Caco-2 (cell line): ENCODE data around the gene AIFM3. TPM values are rescaled to one million over a fixed set of nuclear protein-coding genes. Genes with fewer than 3 reads are reported as not detected.

ENCODE experiments used
- BruUV-seq: library from RNA; stranded (reverse); fragments of 400-500 nt; replicated peaks from 2 replicates; lab custom pipeline; 2021; lab: Mats Ljungman, UMichigan
- CTCF ChIA-PET: fragments of 300-600 bp; sonication (Branson Sonifier 250); formaldehyde crosslinking; loops from one replicate; lab custom pipeline; 2022; ENCODE audit warnings: antibody characterized with exemption; lab: Charles Lee
- POLR2A ChIA-PET: fragments of 300-600 bp; sonication (Branson Sonifier 250); formaldehyde crosslinking; loops from one replicate; lab custom pipeline; 2022; ENCODE audit warnings: antibody characterized with exemption; lab: Charles Lee
- DNase-seq, 2 experiments: peaks; one replicate each; pipeline versions ENCODE4 v3.0.0 to v3.0.0-alpha.2; 2020 to 2022
- H3K27me3 ChIP-seq: replicated peaks from 2 replicates; pipeline ENCODE4 v1.6.0; 2011; ENCODE audit warnings: low read length; ENCODE audit not compliant: control insufficient read depth, insufficient read depth
- H3K36me3 ChIP-seq: 2 replicates; pipeline ENCODE4 v1.5.1; 2011; ENCODE audit warnings: low read length; ENCODE audit not compliant: control insufficient read depth, insufficient read depth
- H3K4me1 ChIP-seq: fragments of 250-450 bp; sonication (Bioruptor Pico); 2 replicates; pipeline ENCODE4 v1.5.1; 2020; ENCODE audit warnings: mild to moderate bottlenecking
- H3K4me3 ChIP-seq: 2 replicates; pipeline ENCODE4 v1.5.1; 2011; ENCODE audit warnings: low read depth, mild to moderate bottlenecking, control low read depth, low read length
- H3K9me3 ChIP-seq: fragments of 250-450 bp; sonication (Bioruptor Pico); 2 replicates; pipeline ENCODE4 v1.5.1; 2020; ENCODE audit warnings: mild to moderate bottlenecking, moderate library complexity
- H3K27ac Mint-ChIP-seq: one replicate; pipeline ENCODE4 v1.8.0; 2022; ENCODE audit warnings: mixed read lengths; ENCODE audit not compliant: unreplicated experiment
- H3K27me3 Mint-ChIP-seq: one replicate; pipeline ENCODE4 v1.8.0; 2022; ENCODE audit warnings: mixed read lengths; ENCODE audit not compliant: insufficient read depth, unreplicated experiment
- H3K36me3 Mint-ChIP-seq: one replicate; pipeline ENCODE4 v1.8.0; 2022; ENCODE audit warnings: mild to moderate bottlenecking, mixed read lengths; ENCODE audit not compliant: insufficient read depth, unreplicated experiment
- H3K4me1 Mint-ChIP-seq: one replicate; pipeline ENCODE4 v1.8.0; 2022; ENCODE audit warnings: low read depth, mixed read lengths; ENCODE audit not compliant: unreplicated experiment
- H3K4me3 Mint-ChIP-seq: one replicate; pipeline ENCODE4 v1.8.0; 2022; ENCODE audit warnings: mild to moderate bottlenecking, moderate library complexity, mixed read lengths; ENCODE audit not compliant: unreplicated experiment
- H3K9me3 Mint-ChIP-seq: one replicate; pipeline ENCODE4 v1.8.0; 2022; ENCODE audit warnings: mixed read lengths; ENCODE audit not compliant: unreplicated experiment
- intact Hi-C: fragments of 100-400 bp; cut with micrococcal nuclease; formaldehyde crosslinking; loops from one replicate; pipeline ENCODE4 v1.10.0; 2022; ENCODE audit not compliant: unreplicated experiment
- total RNA-seq: library from RNA; stranded (reverse); gene quantifications from 2 replicates; pipeline ENCODE4 v1.2.3, GENCODE V29; 2022
- TF ChIP-seq, protein P1 (sequence below), 2 experiments: fragments of 200-600 bp in 1 of 2; IDR thresholded peaks; 1 replicate in 1 of 2; 2 replicates in 1 of 2; pipeline versions ENCODE4 v1.5.1 to v1.8.0; 2011 to 2022; ENCODE audit warnings: antibody characterized with exemption in 1 of 2, control low read depth in 1 of 2, inconsistent platforms in 1 of 2, low read depth in 1 of 2, low read length in 1 of 2, mild to moderate bottlenecking in 1 of 2, moderate library complexity in 1 of 2; ENCODE audit not compliant: insufficient read depth in 1 of 2, severe bottlenecking in 1 of 2, unreplicated experiment in 1 of 2

AIFM3 gene
- total RNA-seq, 1 experiment from 2014 or later = 0.73 TPM

DNA sequence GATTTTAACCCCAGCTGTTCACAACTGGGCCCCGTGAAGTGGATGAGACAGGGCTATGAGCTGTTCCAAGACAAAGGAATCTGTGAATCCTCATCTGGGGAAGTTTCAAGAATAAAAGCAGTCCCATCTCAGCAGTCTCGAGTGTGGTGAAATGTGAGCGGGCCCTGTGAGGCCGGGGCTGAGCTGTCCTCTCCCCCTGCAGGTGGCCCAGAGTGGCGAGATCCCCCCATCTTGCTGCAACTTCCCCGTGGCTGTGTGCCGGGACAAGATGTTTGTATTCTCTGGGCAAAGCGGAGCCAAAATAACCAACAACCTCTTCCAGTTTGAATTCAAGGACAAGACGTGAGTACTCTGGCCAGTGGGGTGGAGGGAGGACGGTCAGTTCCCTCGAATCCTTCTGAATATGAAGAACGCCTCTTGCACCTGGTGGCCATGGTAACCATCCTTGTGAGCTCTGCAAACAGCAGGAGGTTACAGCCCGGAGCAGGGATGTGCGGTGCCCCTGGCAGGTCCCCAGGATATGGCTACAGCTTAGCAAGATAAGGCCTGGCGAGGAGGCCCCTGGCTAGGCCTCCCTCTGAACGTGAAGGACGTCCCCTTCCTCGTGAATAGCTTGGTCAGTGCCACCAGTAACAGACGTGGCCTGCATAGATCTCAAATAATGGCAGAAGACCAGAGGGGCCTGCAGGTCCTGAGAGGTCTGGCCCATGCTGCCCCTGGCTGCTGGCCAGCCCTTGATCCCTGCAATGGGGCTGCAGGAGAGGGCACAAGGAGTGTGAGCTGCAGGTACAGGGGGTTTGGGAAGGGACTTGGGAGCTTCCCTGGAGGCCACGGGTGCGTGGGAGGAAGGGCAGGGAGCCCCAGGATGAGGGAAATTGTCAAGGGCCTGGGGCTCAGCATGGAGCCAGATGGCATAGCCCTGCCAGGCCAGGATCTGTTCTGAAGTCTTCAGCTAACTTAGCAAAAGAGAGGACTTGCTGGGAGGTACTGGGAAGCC lies 23.4 kb downstream of the AIFM3 start:
- no peaks in the 10 kb centered on the region for H3K9me3 Mint-ChIP-seq

GRCh38 chr22:20991252-20992055 lies 24.4 kb downstream of the AIFM3 start:
- BruUV-seq = no TSS peak
- H3K27me3 ChIP-seq = no peaks in the 10 kb centered on the region
- H3K27me3 Mint-ChIP-seq = no peaks in the 10 kb centered on the region
- no peaks in the 10 kb centered on the region for H3K4me1 ChIP-seq
- DNase-seq = no peak
- no peaks in the 10 kb centered on the region for H3K4me1 Mint-ChIP-seq
- no peaks in the 10 kb centered on the region for H3K9me3 Mint-ChIP-seq
- POLR2A ChIA-PET = interaction anchor here (0.5 kb wide), 1 partner anchor 675 kb away, joined by 4 read pairs; no protein-coding TSS in a partner anchor
- H3K4me3 Mint-ChIP-seq = no peak overlapping the region
- CTCF ChIA-PET = interaction anchor here (1.2 kb wide), 1 partner anchor 74 kb away, joined by 3 read pairs; the partner anchor contains the start of gene CRKL
- intact Hi-C loops = no loop called here
- no peaks in the 10 kb centered on the region for H3K9me3 ChIP-seq
- peaks cover 28% of the 10 kb centered on the region for H3K36me3 Mint-ChIP-seq
- H3K36me3 ChIP-seq = no peaks in the 10 kb centered on the region; the same call in 1 of the 2 replicates
- H3K4me3 ChIP-seq = no peak overlapping the region
- TF ChIP-seq, protein P1, sequence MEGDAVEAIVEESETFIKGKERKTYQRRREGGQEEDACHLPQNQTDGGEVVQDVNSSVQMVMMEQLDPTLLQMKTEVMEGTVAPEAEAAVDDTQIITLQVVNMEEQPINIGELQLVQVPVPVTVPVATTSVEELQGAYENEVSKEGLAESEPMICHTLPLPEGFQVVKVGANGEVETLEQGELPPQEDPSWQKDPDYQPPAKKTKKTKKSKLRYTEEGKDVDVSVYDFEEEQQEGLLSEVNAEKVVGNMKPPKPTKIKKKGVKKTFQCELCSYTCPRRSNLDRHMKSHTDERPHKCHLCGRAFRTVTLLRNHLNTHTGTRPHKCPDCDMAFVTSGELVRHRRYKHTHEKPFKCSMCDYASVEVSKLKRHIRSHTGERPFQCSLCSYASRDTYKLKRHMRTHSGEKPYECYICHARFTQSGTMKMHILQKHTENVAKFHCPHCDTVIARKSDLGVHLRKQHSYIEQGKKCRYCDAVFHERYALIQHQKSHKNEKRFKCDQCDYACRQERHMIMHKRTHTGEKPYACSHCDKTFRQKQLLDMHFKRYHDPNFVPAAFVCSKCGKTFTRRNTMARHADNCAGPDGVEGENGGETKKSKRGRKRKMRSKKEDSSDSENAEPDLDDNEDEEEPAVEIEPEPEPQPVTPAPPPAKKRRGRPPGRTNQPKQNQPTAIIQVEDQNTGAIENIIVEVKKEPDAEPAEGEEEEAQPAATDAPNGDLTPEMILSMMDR (IDR thresholded peaks at IDR 0.05; ENCODE audit: insufficient read depth in 1 of 2, low read depth in 1 of 2, low read length in 1 of 2, severe bottlenecking in 1 of 2, unreplicated experiment in 1 of 2) = no peak
- no peak overlapping the region for H3K27ac Mint-ChIP-seq

More for the DNA sequence above, 23.4 kb downstream of the AIFM3 start:
- TF ChIP-seq, protein P1 (IDR thresholded peaks at IDR 0.05; ENCODE audit: insufficient read depth in 1 of 2, low read depth in 1 of 2, low read length in 1 of 2, severe bottlenecking in 1 of 2, unreplicated experiment in 1 of 2) = no peak
- ChIA-PET POLR2A (no interaction called here), CTCF (interaction anchor here (1.2 to 1.5 kb wide), 2 partner anchors 74 to 105 kb away, joined by 3 read pairs; partner anchors contain the start of gene CRKL)
- H3K4me1 Mint-ChIP-seq = no peaks in the 10 kb centered on the region
- DNase-seq = no peak
- Histone ChIP-seq H3K4me1 (no peaks in the 10 kb centered on the region), H3K27me3 (no peaks in the 10 kb centered on the region), H3K36me3 (no peaks in the 10 kb centered on the region; the same call in 1 of the 2 replicates), H3K9me3 (no peaks in the 10 kb centered on the region), H3K4me3 (no peak overlapping the region)
- no peaks in the 10 kb centered on the region for H3K27me3 Mint-ChIP-seq
- BruUV-seq = no TSS peak
- H3K36me3 Mint-ChIP-seq = peaks cover 20% of the 10 kb centered on the region
- H3K4me3 Mint-ChIP-seq = no peak overlapping the region
- intact Hi-C loops = no loop called here
- no peak overlapping the region for H3K27ac Mint-ChIP-seq

GRCh38 chr22:20992056-20992442 lies 25.0 kb downstream of the AIFM3 start:
- no peak for DNase-seq
- TF ChIP-seq, protein P1 (IDR thresholded peaks at IDR 0.05; ENCODE audit: insufficient read depth in 1 of 2, low read depth in 1 of 2, low read length in 1 of 2, severe bottlenecking in 1 of 2, unreplicated experiment in 1 of 2) = no peak
- Histone ChIP-seq H3K9me3 (no peaks in the 10 kb centered on the region), H3K4me1 (no peaks in the 10 kb centered on the region), H3K4me3 (no peak overlapping the region), H3K27me3 (no peaks in the 10 kb centered on the region), H3K36me3 (no peaks in the 10 kb centered on the region; the same call in 1 of the 2 replicates)
- Mint-ChIP-seq H3K27me3 (no peaks in the 10 kb centered on the region), H3K27ac (no peak overlapping the region), H3K4me3 (no peak overlapping the region), H3K4me1 (no peaks in the 10 kb centered on the region), H3K9me3 (no peaks in the 10 kb centered on the region), H3K36me3 (peaks cover 32% of the 10 kb centered on the region)
- ChIA-PET POLR2A (no interaction called here), CTCF (no interaction called here)
- intact Hi-C loops = no loop called here
- no TSS peak for BruUV-seq
